ENCODE measurements around the gene CPNE2.

DNA sequence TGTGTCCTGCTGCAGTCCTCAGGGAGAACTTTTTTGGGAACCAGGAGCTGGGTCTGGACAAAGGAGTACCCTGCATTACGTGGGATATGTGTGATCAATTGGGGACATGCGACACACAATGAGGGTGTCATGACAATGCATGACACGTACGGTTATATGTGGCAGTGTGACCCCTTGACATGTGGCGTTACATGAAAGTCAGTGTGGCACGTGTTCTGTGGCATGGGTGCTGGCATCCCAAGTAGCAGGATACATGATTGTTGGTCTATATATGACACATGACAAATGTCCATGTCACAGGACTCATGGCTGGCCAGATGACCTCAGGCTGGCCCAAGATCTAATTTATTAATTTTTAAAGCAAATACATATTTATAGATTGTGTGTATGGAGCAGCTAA is 9.7 kb upstream of the CPNE2 start:
- TF ChIP-seq POLR2A (IDR thresholded peaks at IDR 0.05) (no peak), POLR2AphosphoS5 (IDR thresholded peaks at IDR 0.05; ENCODE audit: insufficient read depth in 1 of 2, low read depth in 1 of 2) (no peak)
- TF ChIP-seq, protein P1, sequence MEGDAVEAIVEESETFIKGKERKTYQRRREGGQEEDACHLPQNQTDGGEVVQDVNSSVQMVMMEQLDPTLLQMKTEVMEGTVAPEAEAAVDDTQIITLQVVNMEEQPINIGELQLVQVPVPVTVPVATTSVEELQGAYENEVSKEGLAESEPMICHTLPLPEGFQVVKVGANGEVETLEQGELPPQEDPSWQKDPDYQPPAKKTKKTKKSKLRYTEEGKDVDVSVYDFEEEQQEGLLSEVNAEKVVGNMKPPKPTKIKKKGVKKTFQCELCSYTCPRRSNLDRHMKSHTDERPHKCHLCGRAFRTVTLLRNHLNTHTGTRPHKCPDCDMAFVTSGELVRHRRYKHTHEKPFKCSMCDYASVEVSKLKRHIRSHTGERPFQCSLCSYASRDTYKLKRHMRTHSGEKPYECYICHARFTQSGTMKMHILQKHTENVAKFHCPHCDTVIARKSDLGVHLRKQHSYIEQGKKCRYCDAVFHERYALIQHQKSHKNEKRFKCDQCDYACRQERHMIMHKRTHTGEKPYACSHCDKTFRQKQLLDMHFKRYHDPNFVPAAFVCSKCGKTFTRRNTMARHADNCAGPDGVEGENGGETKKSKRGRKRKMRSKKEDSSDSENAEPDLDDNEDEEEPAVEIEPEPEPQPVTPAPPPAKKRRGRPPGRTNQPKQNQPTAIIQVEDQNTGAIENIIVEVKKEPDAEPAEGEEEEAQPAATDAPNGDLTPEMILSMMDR (IDR thresholded peaks at IDR 0.05): no peak

All from vagina (tissue), 2 donors.